H1 (cell line): ENCODE results near the gene ARHGEF18. TPM values are rescaled to one million over a fixed set of nuclear protein-coding genes. Genes with fewer than 3 reads are reported as not detected.

ENCODE experiments used
- CTCF ChIA-PET: fragments of 300-600 bp; sonication (Branson Sonifier 250); formaldehyde crosslinking; loops from one replicate; lab custom pipeline; 2021; ENCODE audit not compliant: partially characterized antibody; lab: Charles Lee
- POLR2A ChIA-PET: fragments of 300-600 bp; sonication (Branson Sonifier 250); formaldehyde crosslinking; loops from one replicate; lab custom pipeline; 2021; ENCODE audit warnings: inconsistent platforms; ENCODE audit not compliant: partially characterized antibody; lab: Charles Lee
- DNase-seq, 2 experiments: peaks; one replicate each; pipeline versions ENCODE4 v3.0.0 to v3.0.0-alpha.2; 2010 to 2022; ENCODE audit warnings: low spot score in 2 of 2, low read depth in 1 of 2, mixed read lengths in 1 of 2
- FAIRE-seq: peaks from 2 replicates; lab custom pipeline; 2011; peaks lifted over from hg19 to GRCh38; lab: Jason Lieb, UNC
- H2AFZ ChIP-seq: 2 replicates; pipeline ENCODE4 v1.8.1; 2012; ENCODE audit warnings: low read length, inconsistent platforms
- H2AK5ac ChIP-seq: 2 replicates; pipeline ENCODE4 v1.6.1; 2013; ENCODE audit warnings: low read depth, low read length
- H2BK120ac ChIP-seq: replicated peaks from 2 replicates; pipeline ENCODE3; 2013; ENCODE audit warnings: low read depth, low read length, inconsistent platforms
- H2BK12ac ChIP-seq: 2 replicates; pipeline ENCODE4 v1.6.1; 2013; ENCODE audit warnings: low read depth, low read length
- H2BK15ac ChIP-seq: 2 replicates; pipeline ENCODE4 v1.6.1; 2013; ENCODE audit warnings: low read length
- H2BK20ac ChIP-seq: 2 replicates; pipeline ENCODE4 v1.6.1; 2013; ENCODE audit warnings: low read length
- H2BK5ac ChIP-seq: 2 replicates; pipeline ENCODE4 v1.6.1; 2013; ENCODE audit warnings: low read depth, low read length
- H3K14ac ChIP-seq: 2 replicates; pipeline ENCODE4 v1.6.1; 2013; ENCODE audit warnings: inconsistent platforms; ENCODE audit not compliant: insufficient read length
- H3K18ac ChIP-seq: 2 replicates; pipeline ENCODE4 v1.6.1; 2013; ENCODE audit warnings: low read length; ENCODE audit errors: extremely low read depth
- H3K23ac ChIP-seq: 2 replicates; pipeline ENCODE4 v1.6.1; 2013; ENCODE audit warnings: inconsistent platforms; ENCODE audit not compliant: insufficient read length
- H3K23me2 ChIP-seq: 2 replicates; pipeline ENCODE4 v1.6.1; 2013; ENCODE audit warnings: low read depth, low read length
- H3K27ac ChIP-seq: 2 replicates; pipeline ENCODE4 v1.6.1; 2011; ENCODE audit warnings: low read depth, low read length, inconsistent platforms
- H3K27me3 ChIP-seq, 4 experiments: replicated peaks in 1 of 4; 1 replicate in 1 of 4; 2 replicates in 3 of 4; pipeline versions ENCODE4 v1.6.1 to v1.8.1; 2011 to 2013; ENCODE audit warnings: low read length in 3 of 4, mild to moderate bottlenecking in 3 of 4, inconsistent platforms in 2 of 4, mixed read lengths in 2 of 4, moderate library complexity in 1 of 4; ENCODE audit not compliant: control insufficient read depth in 3 of 4, insufficient read depth in 3 of 4; ENCODE audit errors: extremely low read depth in 1 of 4
- H3K36me3 ChIP-seq, 4 experiments: 2 replicates each; pipeline versions ENCODE4 v1.6.1 to v1.8.1; 2011 to 2013; ENCODE audit warnings: mild to moderate bottlenecking in 4 of 4, low read length in 3 of 4, moderate library complexity in 2 of 4, control low read depth in 1 of 4, inconsistent platforms in 1 of 4; ENCODE audit not compliant: insufficient read depth in 4 of 4, control insufficient read depth in 2 of 4
- H3K4ac ChIP-seq: replicated peaks from 2 replicates; pipeline ENCODE3; 2013; ENCODE audit warnings: low read length, low read depth, mixed read lengths, inconsistent platforms; ENCODE audit not compliant: insufficient read length
- H3K4me1 ChIP-seq, 4 experiments: replicated peaks in 1 of 4; 1 replicate in 1 of 4; 2 replicates in 3 of 4; pipeline versions ENCODE4 v1.6.1 to v1.8.1; 2011 to 2013; ENCODE audit warnings: low read length in 3 of 4, inconsistent platforms in 2 of 4, mixed read lengths in 1 of 4; ENCODE audit not compliant: insufficient read depth in 4 of 4, control insufficient read depth in 3 of 4
- H3K4me2 ChIP-seq, 2 experiments: 2 replicates each; pipeline versions ENCODE4 v1.6.1 to v1.8.1; 2011 to 2013; ENCODE audit warnings: low read depth in 2 of 2, low read length in 2 of 2, control low read depth in 1 of 2, inconsistent platforms in 1 of 2, mild to moderate bottlenecking in 1 of 2; ENCODE audit not compliant: insufficient read depth in 1 of 2
- H3K4me3 ChIP-seq, 4 experiments: fragments of 200-600, 300-600 bp in 1 of 4; sonication (generic), shearing (Covaris generic), sonication (Bioruptor Twin) in 1 of 4; 2 replicates each; pipeline versions ENCODE4 v1.5.1 to v1.8.1; 2011 to 2016; ENCODE audit warnings: low read length in 4 of 4, low read depth in 3 of 4, control low read depth in 2 of 4, inconsistent platforms in 2 of 4, mild to moderate bottlenecking in 2 of 4, mixed read lengths in 1 of 4, moderate library complexity in 1 of 4; ENCODE audit not compliant: insufficient read depth in 2 of 4; ENCODE audit errors: extremely low read depth in 1 of 4
- H3K56ac ChIP-seq: replicated peaks from 2 replicates; pipeline ENCODE3; 2013; ENCODE audit warnings: low read depth, mild to moderate bottlenecking, mixed read lengths, low read length, inconsistent platforms; ENCODE audit not compliant: insufficient read length
- H3K79me1 ChIP-seq: 2 replicates; pipeline ENCODE4 v1.6.1; 2013; ENCODE audit warnings: low read depth, low read length, control low read depth
- H3K79me2 ChIP-seq, 2 experiments: 2 replicates each; pipeline versions ENCODE4 v1.6.1 to v1.8.1; 2012 to 2013; ENCODE audit warnings: low read length in 2 of 2, mild to moderate bottlenecking in 2 of 2, inconsistent platforms in 1 of 2; ENCODE audit not compliant: insufficient read depth in 2 of 2, control insufficient read depth in 1 of 2
- H3K9ac ChIP-seq, 4 experiments: replicated peaks in 1 of 4; 1 replicate in 1 of 4; 2 replicates in 3 of 4; pipeline versions ENCODE4 v1.6.1 to v1.8.1; 2011 to 2013; ENCODE audit warnings: low read depth in 3 of 4, low read length in 3 of 4, control low read depth in 2 of 4, mild to moderate bottlenecking in 2 of 4, moderate library complexity in 2 of 4, inconsistent platforms in 1 of 4; ENCODE audit errors: extremely low read depth in 1 of 4
- H3K9me3 ChIP-seq, 2 experiments: 2 replicates each; pipeline versions ENCODE4 v1.6.1 to v1.8.1; 2012 to 2013; ENCODE audit warnings: mild to moderate bottlenecking in 2 of 2, moderate library complexity in 2 of 2, control low read depth in 1 of 2, inconsistent platforms in 1 of 2, low read depth in 1 of 2, low read length in 1 of 2, mixed read lengths in 1 of 2; ENCODE audit not compliant: insufficient read depth in 2 of 2
- H4K20me1 ChIP-seq, 2 experiments: replicated peaks in 1 of 2; 2 replicates each; pipeline versions ENCODE3 to v1.8.1; 2011 to 2013; ENCODE audit warnings: inconsistent platforms in 2 of 2, low read length in 2 of 2, mild to moderate bottlenecking in 1 of 2; ENCODE audit not compliant: insufficient read depth in 2 of 2, control insufficient read depth in 1 of 2
- H4K5ac ChIP-seq: 2 replicates; pipeline ENCODE4 v1.6.1; 2013; ENCODE audit warnings: low read length, low read depth, mixed read lengths, inconsistent platforms; ENCODE audit not compliant: insufficient read length
- H4K8ac ChIP-seq: 2 replicates; pipeline ENCODE4 v1.8.0; 2013; ENCODE audit warnings: mild to moderate bottlenecking, moderate library complexity, low read length, inconsistent platforms; ENCODE audit not compliant: insufficient read depth; ENCODE audit errors: extremely low read depth
- H4K91ac ChIP-seq: replicated peaks from 2 replicates; pipeline ENCODE3; 2013; ENCODE audit warnings: low read length, mixed read lengths, inconsistent platforms; ENCODE audit not compliant: insufficient read length
- CHD2 ChIP-seq: IDR thresholded peaks from 2 replicates; pipeline ENCODE4 v1.6.1; 2012; ENCODE audit warnings: low read length, improper control_type of control experiment
- FOSL1 ChIP-seq: IDR thresholded peaks from 2 replicates; pipeline ENCODE4 v1.6.1; 2011; ENCODE audit warnings: mild to moderate bottlenecking, low read depth, low read length, moderate library complexity; ENCODE audit not compliant: insufficient read depth
- JUND ChIP-seq: IDR thresholded peaks from 2 replicates; pipeline ENCODE4 v1.6.1; 2011; ENCODE audit warnings: mild to moderate bottlenecking, improper control_type of control experiment, low read length
- KDM1A ChIP-seq: fragments of 200-600, 300-600 bp; sonication (generic); IDR thresholded peaks from 2 replicates; pipeline ENCODE4 v1.7.1; 2016; ENCODE audit warnings: mild to moderate bottlenecking, low read length, borderline replicate concordance
- POLR2AphosphoS5 ChIP-seq: IDR thresholded peaks from 2 replicates; pipeline ENCODE4 v1.6.1; 2011; ENCODE audit warnings: low read depth, low read length
- RFX5 ChIP-seq: IDR thresholded peaks from 2 replicates; pipeline ENCODE4 v1.6.1; 2011; ENCODE audit warnings: low read depth, low read length, improper control_type of control experiment, borderline replicate concordance
- SP1 ChIP-seq: IDR thresholded peaks from 2 replicates; pipeline ENCODE4 v1.6.1; 2011; ENCODE audit warnings: low read depth, low read length
- SP4 ChIP-seq: IDR thresholded peaks from 2 replicates; pipeline ENCODE4 v1.6.1; 2012; ENCODE audit warnings: low read length, inconsistent platforms
- SUZ12 ChIP-seq: fragments of 200-600 bp; sonication (generic); IDR thresholded peaks from 2 replicates; pipeline ENCODE4 v1.6.1; 2012; ENCODE audit warnings: mild to moderate bottlenecking, inconsistent platforms, low read length, moderate library complexity, mixed read lengths
- TCF12 ChIP-seq: IDR thresholded peaks from 2 replicates; pipeline ENCODE4 v1.6.1; 2011; ENCODE audit warnings: low read depth, mild to moderate bottlenecking, low read length
- WGBS, 2 experiments: shearing (Covaris generic) in 1 of 2; methylation state at CpG; one replicate each; pipeline versions ENCODE4 v1.1.6 to v1.1.7; 2013 to 2015; ENCODE audit warnings: low lambda C conversion rate in 2 of 2, mixed read lengths in 2 of 2, inconsistent platforms in 1 of 2, low coverage in 1 of 2, missing lambda C conversion rate in 1 of 2; ENCODE audit not compliant: insufficient replicate concordance in 2 of 2, insufficient coverage in 1 of 2, insufficient read length in 1 of 2; ENCODE audit errors: extremely low coverage in 1 of 2, missing lambda C conversion rate in 1 of 2; 5-methylcytosine and 5-hydroxymethylcytosine counted together
- polyA plus RNA-seq, 7 experiments: library from polyadenylated mRNA; depleted of rRNA in 3 of 7; stranded (reverse) in 5 of 7; unstranded in 2 of 7; fragments of >200 nt in 5 of 7; fragments of 200-250 nt in 2 of 7; gene quantifications; 1 replicate in 5 of 7; 2 replicates in 1 of 7; 4 replicates in 1 of 7; pipeline versions ENCODE4 v1.2.1 to v1.2.3, GENCODE V29; 2011 to 2013; ENCODE audit warnings: missing spikeins in 2 of 7, mixed read lengths in 2 of 7
- total RNA-seq: library from RNA; stranded (reverse); fragmentation: NEBNext Ultra II Directional; extraction: Animal tissue kit (Norgen Biotek cat#: 25700); gene quantifications from 2 replicates; pipeline ENCODE4 v1.2.1, GENCODE V29; 2021

Gene ARHGEF18
- total and polyA plus RNA-seq, 2 of the 8 experiments (the other 6 are each of a cell fraction or from before 2014, with no cell fraction given) = 12.2 to 35.9 TPM

GRCh38 chr19:7372810-7373209, 24.1 kb downstream of the ARHGEF18 start:
- H3K27me3 ChIP-seq = no peaks in the 10 kb centered on the region
- no peak overlapping the region for H2BK15ac ChIP-seq
- H3K4ac ChIP-seq = no peak overlapping the region
- no peak overlapping the region for H2AK5ac ChIP-seq
- ChIA-PET POLR2A (no interaction called here), CTCF (interaction anchor here (0.6 to 6.1 kb wide), 5 partner anchors 8 to 1347 kb away, joined by 3 to 57 read pairs (median 6); no protein-coding TSS in a partner anchor)
- no peak overlapping the region for H4K91ac ChIP-seq
- H3K36me3 ChIP-seq = no peaks in the 10 kb centered on the region
- no peak overlapping the region for H3K4me2 ChIP-seq
- DNase-seq = no peak
- no peak overlapping the region for H3K27ac ChIP-seq
- no peak for FAIRE-seq
- no peak overlapping the region for H3K23ac ChIP-seq
- TF ChIP-seq SP4 (no peak), POLR2AphosphoS5 (no peak), FOSL1 (no peak), JUND (no peak), SP1 (no peak), KDM1A (no peak), TCF12 (no peak), SUZ12 (no peak), CHD2 (no peak), RFX5 (no peak)
- no peaks in the 10 kb centered on the region for H3K9me3 ChIP-seq
- no peak overlapping the region for H3K4me3 ChIP-seq
- H3K79me1 ChIP-seq = no peaks in the 10 kb centered on the region
- WGBS, 2 experiments = 94% methylated on average over 11 of the region's 11 CpGs; no CpG with 5 or more reads in 1 of the 2 experiments
- no peak overlapping the region for H4K5ac ChIP-seq
- H3K9ac ChIP-seq = no peak overlapping the region
- H2BK5ac ChIP-seq = no peak overlapping the region
- H3K4me1 ChIP-seq = peaks cover 0 to 9% (median 3%) of the 10 kb centered on the region in 4 experiments; a peak in 3 of 7 replicates
- H3K14ac ChIP-seq = no peak overlapping the region
- no peak overlapping the region for H3K18ac ChIP-seq
- H2BK20ac ChIP-seq = no peak overlapping the region
- no peaks in the 10 kb centered on the region for H4K20me1 ChIP-seq
- H2BK12ac ChIP-seq = no peak overlapping the region
- H2BK120ac ChIP-seq = no peak overlapping the region
- H3K56ac ChIP-seq = no peak overlapping the region
- no peak overlapping the region for H4K8ac ChIP-seq
- no peak overlapping the region for H2AFZ ChIP-seq
- no peaks in the 10 kb centered on the region for H3K79me2 ChIP-seq
- H3K23me2 ChIP-seq = no peaks in the 10 kb centered on the region
